ENCODE results near the gene NCKAP5.

GRCh38 chr2:132656266-132656975, 911.8 kb downstream of the NCKAP5 start:
- no peak for TF ChIP-seq CTCF (IDR thresholded peaks at IDR 0.05; ENCODE audit: low read length)
- no peak for TF ChIP-seq EZH2 (IDR thresholded peaks at IDR 0.05; ENCODE audit: borderline replicate concordance, low read length)
